GM12874 (cell line): ENCODE measurements around the gene BNIP3.

Source experiments
- TF ChIP-seq, protein P1 (sequence below): IDR thresholded peaks from 2 replicates; pipeline ENCODE4 v1.5.1; 2011; ENCODE audit warnings: low read depth, mild to moderate bottlenecking, control low read depth, low read length, moderate library complexity; ENCODE audit not compliant: insufficient read depth

BNIP3 gene, protein sequence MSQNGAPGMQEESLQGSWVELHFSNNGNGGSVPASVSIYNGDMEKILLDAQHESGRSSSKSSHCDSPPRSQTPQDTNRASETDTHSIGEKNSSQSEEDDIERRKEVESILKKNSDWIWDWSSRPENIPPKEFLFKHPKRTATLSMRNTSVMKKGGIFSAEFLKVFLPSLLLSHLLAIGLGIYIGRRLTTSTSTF

DNA sequence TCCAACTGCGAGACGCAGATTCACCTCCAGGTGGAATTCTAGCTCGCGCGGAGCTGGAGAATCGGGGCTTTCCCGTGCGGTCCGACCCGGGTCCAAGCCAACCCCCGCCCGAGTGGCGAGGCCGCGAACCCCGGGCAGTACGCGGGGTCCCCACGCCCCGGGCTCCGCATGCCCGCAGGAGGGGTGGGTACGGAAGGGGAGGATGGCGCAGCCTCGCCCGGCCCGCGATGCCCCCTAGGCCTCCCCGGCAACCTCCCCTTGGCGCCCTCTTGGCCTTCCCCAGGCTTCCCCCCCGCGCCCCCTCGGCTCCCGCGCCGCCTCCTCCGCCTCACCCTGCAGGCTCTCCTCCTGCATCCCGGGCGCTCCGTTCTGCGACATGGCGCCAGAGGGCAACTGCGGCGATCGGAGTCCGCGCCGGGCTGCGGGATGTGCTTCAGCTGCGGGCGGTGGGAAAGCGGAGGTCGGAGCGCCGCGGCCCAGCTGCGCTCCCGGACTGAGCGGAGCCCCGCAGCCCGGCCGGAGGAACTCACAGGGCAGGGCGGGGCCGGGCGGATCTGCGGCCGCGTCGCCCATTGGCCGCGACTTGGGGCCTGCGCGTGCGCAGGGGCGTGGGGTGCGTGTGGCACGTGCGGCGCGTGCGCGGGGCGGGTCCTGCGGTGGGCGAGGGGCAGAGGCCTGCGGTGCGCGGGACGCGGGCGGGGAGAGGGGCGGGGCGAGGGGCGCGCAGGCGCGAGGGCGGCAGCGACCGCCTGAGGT lies at the start of gene BNIP3:
TSS of gene BNIP3 (minus strand) at position 495 of the 756 bp plus-strand sequence. CDS start at position 378, 117 bp downstream.
- TF ChIP-seq, protein P1, sequence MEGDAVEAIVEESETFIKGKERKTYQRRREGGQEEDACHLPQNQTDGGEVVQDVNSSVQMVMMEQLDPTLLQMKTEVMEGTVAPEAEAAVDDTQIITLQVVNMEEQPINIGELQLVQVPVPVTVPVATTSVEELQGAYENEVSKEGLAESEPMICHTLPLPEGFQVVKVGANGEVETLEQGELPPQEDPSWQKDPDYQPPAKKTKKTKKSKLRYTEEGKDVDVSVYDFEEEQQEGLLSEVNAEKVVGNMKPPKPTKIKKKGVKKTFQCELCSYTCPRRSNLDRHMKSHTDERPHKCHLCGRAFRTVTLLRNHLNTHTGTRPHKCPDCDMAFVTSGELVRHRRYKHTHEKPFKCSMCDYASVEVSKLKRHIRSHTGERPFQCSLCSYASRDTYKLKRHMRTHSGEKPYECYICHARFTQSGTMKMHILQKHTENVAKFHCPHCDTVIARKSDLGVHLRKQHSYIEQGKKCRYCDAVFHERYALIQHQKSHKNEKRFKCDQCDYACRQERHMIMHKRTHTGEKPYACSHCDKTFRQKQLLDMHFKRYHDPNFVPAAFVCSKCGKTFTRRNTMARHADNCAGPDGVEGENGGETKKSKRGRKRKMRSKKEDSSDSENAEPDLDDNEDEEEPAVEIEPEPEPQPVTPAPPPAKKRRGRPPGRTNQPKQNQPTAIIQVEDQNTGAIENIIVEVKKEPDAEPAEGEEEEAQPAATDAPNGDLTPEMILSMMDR = 0 out of 2 replicates have a peak, but pooled peaks have one; percentile 3

DNA sequence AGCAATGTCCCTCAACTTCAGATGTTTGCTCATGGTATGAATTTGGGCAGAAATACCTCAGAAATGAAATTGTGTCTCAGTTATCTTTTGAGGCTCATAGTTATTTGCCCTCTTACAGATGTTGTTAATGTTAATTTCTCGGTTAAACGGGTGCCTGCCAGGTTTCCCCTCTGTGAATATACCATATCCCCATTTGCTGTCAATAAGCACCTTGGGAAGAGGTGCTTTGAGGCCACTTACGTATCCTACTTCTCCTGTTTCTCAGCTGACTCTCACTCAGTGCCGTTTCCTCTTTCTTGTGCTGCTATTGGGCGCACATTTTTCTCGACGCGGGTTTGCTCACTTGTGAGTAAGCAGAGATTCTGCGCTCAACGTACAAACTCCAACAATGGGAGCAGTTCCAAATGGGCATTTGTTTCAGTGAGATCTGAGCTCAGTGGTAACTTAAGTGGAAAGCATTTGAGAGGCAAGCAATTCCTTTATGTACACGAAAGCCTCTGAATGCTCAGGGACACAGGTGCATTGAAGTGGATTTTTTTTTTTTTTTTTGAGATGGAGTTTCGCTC lies 49.3 kb upstream of the BNIP3 start:
- TF ChIP-seq, protein P1 = no peak

DNA sequence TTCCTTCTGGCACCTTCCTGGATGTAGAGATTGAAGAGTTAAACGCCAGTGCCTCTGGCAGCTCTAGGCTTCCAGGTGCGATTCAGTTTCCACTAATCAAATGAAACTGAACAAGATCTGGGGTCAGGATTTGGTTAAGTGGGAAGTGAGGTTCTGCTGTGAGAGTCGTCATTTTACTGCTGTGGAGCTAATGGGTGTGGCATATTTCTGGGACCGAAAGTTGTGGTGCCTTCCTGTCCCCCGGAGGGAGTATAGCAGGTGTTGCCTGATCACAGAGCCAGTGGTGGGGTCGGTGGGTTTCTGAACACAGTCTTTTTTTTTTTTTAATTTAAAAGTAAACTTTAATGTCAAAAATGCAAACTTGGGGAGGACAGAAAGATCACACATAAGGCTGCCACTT lies 47.0 kb upstream of the BNIP3 start:
- TF ChIP-seq, protein P1 = no peak

DNA sequence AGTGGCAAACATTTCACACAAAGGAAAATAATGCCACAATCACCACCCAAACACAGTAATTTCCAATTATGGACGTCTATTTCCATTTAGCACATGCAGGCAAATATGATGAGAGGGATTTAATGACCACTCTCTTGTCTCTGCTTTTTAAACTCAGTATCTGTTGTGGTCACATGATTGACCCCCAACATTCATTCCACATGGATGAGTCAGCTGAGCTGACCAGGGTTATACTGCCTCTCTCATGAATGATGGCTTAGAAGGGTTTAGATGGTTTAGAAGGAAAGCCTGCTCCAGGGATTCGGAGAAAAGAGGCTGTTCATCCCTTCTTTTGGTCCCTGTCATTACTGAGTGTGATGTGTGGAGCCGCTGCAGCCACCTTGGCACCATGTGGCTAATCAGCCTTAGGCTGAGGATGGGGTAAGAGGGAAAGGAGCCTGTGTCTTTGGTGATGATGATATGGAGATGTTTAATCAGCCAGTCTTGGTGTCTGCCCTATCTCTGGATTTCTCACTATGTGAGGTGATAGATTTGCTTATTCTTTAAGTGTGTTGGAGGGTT lies 45.8 kb upstream of the BNIP3 start:
- TF ChIP-seq, protein P1 = no peak

DNA sequence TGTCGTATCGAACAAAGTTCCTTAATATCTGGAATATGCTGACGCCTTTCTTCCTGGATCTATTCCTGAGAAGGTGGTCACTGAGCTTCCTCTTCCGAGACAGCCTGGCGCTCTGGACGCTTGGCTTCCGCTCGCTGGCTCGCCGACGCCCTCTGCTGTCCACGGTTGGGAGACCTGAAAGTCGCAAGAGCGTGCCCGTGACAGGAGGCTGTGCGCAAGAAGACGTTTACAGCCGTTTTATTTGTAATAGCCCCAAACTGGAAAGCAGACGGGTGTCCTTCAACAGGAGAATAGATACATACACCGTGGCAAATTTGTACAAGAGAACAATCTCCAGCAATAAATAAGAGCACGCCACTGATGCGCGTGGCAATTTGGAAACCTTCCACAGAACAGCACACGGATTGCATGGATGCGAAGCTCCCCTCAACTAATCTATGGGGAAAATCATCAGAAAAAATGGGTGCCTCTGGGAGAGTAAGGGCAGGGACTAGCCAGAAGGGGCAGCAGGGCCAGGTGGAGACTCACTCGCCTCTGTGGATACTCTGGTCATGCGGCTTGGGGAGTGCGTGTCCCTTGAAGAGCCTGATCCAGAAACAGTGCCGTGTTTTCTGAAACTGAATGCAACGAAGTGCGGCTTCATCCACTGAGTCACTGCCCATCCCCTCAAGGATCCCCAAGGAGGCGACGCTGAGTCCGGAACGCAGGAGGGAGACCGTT lies 41.5 kb upstream of the BNIP3 start:
- TF ChIP-seq, protein P1 = peak; percentile 83

DNA sequence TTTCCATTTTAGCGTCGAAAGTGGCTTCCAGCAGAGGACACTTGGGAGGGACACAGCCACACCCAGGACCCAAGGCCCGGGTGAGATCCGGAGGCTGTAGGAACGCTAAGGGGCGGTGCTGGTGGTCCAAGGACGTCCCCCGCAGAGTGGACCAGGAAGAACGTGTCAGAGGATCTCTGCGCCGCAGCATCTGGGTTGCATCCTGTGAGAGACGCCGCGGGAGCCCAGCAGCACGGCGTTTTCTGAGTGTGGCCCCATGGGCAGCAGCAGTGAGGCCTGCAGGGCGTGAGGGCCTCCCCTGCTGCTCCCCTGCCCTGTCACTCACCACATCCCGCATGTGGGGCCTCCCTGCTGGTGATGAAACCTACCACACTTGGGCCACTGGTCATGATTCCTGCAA lies 40.5 kb upstream of the BNIP3 start:
- TF ChIP-seq, protein P1 = no peak
